ENCODE measurements around the gene C1orf50. TPM values are rescaled to one million over a fixed set of nuclear protein-coding genes. Genes with fewer than 3 reads are reported as not detected.

C1orf50 gene
- total RNA-seq, 1 experiment from 2014 or later = 5.1 TPM

DNA sequence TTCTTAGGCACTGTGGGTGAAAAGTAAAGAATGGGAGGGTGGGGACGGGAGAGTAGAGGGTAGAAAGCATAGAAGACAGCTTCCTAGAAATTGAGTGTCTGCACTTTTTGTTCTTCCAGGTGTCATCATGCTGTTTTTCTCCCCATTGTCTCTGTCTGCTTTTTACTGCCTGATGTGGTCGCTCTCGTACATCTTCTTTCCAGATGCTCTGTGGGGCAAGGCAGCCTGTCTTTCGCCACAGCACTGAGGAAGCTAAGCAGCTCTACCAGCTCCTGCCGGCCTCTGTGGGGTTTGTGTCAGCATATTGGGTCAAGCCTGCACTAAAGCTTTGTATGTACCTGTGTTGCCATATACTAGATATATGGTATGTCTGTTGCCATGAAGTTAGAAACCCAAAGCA is 30.9 kb downstream of the C1orf50 start:
- TF ChIP-seq, protein P1, sequence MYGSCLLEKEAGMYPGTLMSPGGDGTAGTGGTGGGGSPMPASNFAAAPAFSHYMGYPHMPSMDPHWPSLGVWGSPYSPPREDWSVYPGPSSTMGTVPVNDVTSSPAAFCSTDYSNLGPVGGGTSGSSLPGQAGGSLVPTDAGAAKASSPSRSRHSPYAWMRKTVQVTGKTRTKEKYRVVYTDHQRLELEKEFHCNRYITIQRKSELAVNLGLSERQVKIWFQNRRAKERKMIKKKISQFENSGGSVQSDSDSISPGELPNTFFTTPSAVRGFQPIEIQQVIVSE (CRISPR knock-in tag; IDR thresholded peaks at IDR 0.05; ENCODE audit: borderline replicate concordance) = no peak
- TF ChIP-seq, protein P2, sequence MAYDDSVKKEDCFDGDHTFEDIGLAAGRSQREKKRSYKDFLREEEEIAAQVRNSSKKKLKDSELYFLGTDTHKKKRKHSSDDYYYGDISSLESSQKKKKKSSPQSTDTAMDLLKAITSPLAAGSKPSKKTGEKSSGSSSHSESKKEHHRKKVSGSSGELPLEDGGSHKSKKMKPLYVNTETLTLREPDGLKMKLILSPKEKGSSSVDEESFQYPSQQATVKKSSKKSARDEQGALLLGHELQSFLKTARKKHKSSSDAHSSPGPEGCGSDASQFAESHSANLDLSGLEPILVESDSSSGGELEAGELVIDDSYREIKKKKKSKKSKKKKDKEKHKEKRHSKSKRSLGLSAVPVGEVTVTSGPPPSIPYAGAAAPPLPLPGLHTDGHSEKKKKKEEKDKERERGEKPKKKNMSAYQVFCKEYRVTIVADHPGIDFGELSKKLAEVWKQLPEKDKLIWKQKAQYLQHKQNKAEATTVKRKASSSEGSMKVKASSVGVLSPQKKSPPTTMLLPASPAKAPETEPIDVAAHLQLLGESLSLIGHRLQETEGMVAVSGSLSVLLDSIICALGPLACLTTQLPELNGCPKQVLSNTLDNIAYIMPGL (CRISPR knock-in tag; IDR thresholded peaks at IDR 0.05) = no peak
- no peak for TF ChIP-seq ZBTB21 (CRISPR knock-in tag; IDR thresholded peaks at IDR 0.05; ENCODE audit: borderline replicate concordance)
- Mint-ChIP-seq H3K27me3 (ENCODE audit: low read depth) (no peaks in the 10 kb centered on the region; the same call in none of the 2 replicates), H3K4me1 (no peaks in the 10 kb centered on the region), H3K9me3 (peaks cover 6% of the 10 kb centered on the region), H3K36me3 (no peaks in the 10 kb centered on the region), H3K4me3 (no peak overlapping the region), H3K27ac (no peak overlapping the region)
- no peak for ATAC-seq
- ChIA-PET POLR2A (no interaction called here), CTCF (interaction anchor here (0.5 to 1.0 kb wide), 2 partner anchors 10 to 82 kb away, joined by 3 to 4 read pairs; no protein-coding TSS in a partner anchor)
- no peak for DNase-seq (ENCODE audit: low spot score)

DNA sequence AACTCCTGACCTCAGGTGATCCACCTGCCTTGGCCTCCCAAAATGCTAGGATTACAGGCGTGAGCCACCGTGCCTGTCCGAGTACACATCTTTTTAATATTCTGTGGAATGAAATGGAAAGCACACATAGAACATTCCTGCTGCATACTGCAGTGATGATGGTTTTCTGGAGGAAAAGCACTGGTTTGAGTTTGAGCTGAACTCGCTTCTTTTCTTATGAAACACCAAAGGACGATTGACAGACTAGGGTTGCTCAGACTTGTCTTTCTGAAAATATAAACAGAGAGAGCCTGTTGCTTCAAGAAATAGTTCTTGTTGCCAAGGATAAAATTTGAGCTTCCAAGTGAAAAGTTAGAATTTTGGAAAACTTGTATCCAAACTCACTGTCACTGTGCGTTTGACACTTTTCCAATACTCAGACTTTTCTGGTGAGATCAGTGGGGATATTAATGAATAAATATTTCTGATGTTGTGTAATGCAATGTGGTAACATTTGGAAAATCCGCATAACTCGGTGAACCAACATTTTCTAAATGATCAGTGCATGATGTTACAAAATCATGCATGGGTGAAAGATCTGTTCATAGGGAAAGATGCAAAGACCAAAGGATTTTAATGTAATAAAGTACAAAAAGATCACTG is 34.9 kb downstream of the C1orf50 start:
- peaks cover 33% of the 10 kb centered on the region for H3K36me3 Mint-ChIP-seq
- no peaks in the 10 kb centered on the region for H3K4me1 Mint-ChIP-seq
- peaks cover 36% of the 10 kb centered on the region for H3K9me3 Mint-ChIP-seq
- DNase-seq (ENCODE audit: low spot score) (no peak), ATAC-seq (no peak)
- ChIA-PET POLR2A (no interaction called here), CTCF (no interaction called here)
- no peak overlapping the region for H3K4me3 Mint-ChIP-seq
- no peak overlapping the region for H3K27ac Mint-ChIP-seq
- no peak for TF ChIP-seq NFATC4 (CRISPR knock-in tag; IDR thresholded peaks at IDR 0.05)
- no peak for TF ChIP-seq ZBTB43 (CRISPR knock-in tag; IDR thresholded peaks at IDR 0.05)
- TF ChIP-seq ERG (CRISPR knock-in tag; IDR thresholded peaks at IDR 0.05) = no peak
- TF ChIP-seq NR1H2 (CRISPR knock-in tag; IDR thresholded peaks at IDR 0.05) = no peak
- no peak for TF ChIP-seq NFYB (CRISPR knock-in tag; conservative IDR thresholded peaks at IDR 0.05; ENCODE audit: low read depth)
- no peaks in the 10 kb centered on the region for H3K27me3 Mint-ChIP-seq (ENCODE audit: low read depth)

GRCh38 chr1:42806171-42806570 is 39.1 kb downstream of the C1orf50 start:
- H3K4me3 Mint-ChIP-seq = no peak overlapping the region
- DNase-seq (ENCODE audit: low spot score) (no peak), ATAC-seq (no peak)
- ChIA-PET POLR2A (no interaction called here), CTCF (interaction anchor here (1.0 to 1.4 kb wide), 3 partner anchors 40 to 267 kb away, joined by 3 to 4 read pairs (median 3); partner anchors contain the start of genes P3H1 and ZNF691)
- H3K27ac Mint-ChIP-seq = no peak overlapping the region
- H3K4me1 Mint-ChIP-seq = no peaks in the 10 kb centered on the region
- peaks cover 36% of the 10 kb centered on the region for H3K36me3 Mint-ChIP-seq
- H3K27me3 Mint-ChIP-seq (ENCODE audit: low read depth) = no peaks in the 10 kb centered on the region
- H3K9me3 Mint-ChIP-seq = peaks cover 36% of the 10 kb centered on the region
- TF ChIP-seq, protein P3, sequence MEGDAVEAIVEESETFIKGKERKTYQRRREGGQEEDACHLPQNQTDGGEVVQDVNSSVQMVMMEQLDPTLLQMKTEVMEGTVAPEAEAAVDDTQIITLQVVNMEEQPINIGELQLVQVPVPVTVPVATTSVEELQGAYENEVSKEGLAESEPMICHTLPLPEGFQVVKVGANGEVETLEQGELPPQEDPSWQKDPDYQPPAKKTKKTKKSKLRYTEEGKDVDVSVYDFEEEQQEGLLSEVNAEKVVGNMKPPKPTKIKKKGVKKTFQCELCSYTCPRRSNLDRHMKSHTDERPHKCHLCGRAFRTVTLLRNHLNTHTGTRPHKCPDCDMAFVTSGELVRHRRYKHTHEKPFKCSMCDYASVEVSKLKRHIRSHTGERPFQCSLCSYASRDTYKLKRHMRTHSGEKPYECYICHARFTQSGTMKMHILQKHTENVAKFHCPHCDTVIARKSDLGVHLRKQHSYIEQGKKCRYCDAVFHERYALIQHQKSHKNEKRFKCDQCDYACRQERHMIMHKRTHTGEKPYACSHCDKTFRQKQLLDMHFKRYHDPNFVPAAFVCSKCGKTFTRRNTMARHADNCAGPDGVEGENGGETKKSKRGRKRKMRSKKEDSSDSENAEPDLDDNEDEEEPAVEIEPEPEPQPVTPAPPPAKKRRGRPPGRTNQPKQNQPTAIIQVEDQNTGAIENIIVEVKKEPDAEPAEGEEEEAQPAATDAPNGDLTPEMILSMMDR (IDR thresholded peaks at IDR 0.05) = no peak
- TF ChIP-seq ZNF671 (CRISPR knock-in tag; IDR thresholded peaks at IDR 0.05) (no peak), FOXP1 (CRISPR knock-in tag; IDR thresholded peaks at IDR 0.05; ENCODE audit: borderline replicate concordance) (no peak), ZBTB43 (CRISPR knock-in tag; IDR thresholded peaks at IDR 0.05) (no peak), ATF2 (CRISPR knock-in tag; IDR thresholded peaks at IDR 0.05; ENCODE audit: borderline replicate concordance, low read depth) (no peak), NR2C2 (CRISPR knock-in tag; IDR thresholded peaks at IDR 0.05) (no peak), KAT7 (CRISPR knock-in tag; IDR thresholded peaks at IDR 0.05; ENCODE audit: borderline replicate concordance) (no peak), E2F4 (CRISPR knock-in tag; IDR thresholded peaks at IDR 0.05; ENCODE audit: borderline replicate concordance, low read depth) (no peak), ZBTB21 (CRISPR knock-in tag; IDR thresholded peaks at IDR 0.05; ENCODE audit: borderline replicate concordance) (no peak)
- TF ChIP-seq, protein P2 (CRISPR knock-in tag; IDR thresholded peaks at IDR 0.05) = no peak
